OCI-LY3 (cell line): Measurements from ENCODE around the gene GGCT.

Experiments used
- CTCF ChIP-seq: fragments of 200-600, 300-600 bp; sonication (generic); IDR thresholded peaks from 2 replicates; pipeline ENCODE4 v1.5.1; 2014; ENCODE audit warnings: antibody characterized with exemption, low read length, low read depth
- EZH2phosphoT487 ChIP-seq: fragments of 200-600 bp; shearing (Covaris generic); IDR thresholded peaks from 2 replicates; pipeline ENCODE4 v1.6.1; 2018; ENCODE audit warnings: antibody characterized with exemption, mixed run types, low read depth

- no peak for TF ChIP-seq CTCF
- TF ChIP-seq EZH2phosphoT487, result no peak
These were observed 41.3 kb upstream of the GGCT start for GRCh38 chr7:30545791-30546555.
